Hippocampal formation (tissue), 2 donors: ENCODE results near the gene CFAP58.

Experiments
- DNase-seq, 2 donors: peaks; one replicate each; lab custom pipeline; 2025; lab: John Stamatoyannopoulos, UW

Gene CFAP58

DNA sequence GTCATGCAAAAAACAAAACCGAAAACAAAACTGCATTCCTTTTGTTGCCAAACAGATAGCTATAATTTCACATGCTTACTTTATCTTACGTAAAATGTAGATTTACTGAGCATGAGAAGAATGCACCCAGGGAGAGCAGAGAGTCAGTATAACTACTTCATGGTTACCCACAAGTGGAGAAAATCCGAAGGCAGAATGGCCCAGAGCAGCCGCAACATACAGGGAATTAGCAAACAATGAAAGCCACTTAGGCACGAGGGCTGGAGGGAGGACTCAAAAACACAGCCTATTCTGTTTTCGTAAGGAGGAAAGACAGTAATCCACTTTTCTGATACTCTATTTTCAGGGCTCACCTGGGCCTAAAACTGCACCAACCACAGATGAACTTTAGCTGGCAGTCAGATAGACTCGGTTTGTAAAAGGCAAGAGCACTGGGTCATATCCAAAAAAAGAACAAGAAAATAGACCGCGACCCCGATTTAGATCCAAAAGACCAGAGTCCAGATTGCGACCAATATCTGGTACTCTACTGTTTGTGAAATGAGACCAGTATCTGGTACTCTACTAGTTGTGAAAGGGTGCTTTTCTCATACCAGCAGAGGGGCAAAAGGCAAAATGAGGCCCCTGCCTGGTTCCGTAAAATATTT is 16.7 kb upstream of the CFAP58 start:
- no peak for DNase-seq

DNA sequence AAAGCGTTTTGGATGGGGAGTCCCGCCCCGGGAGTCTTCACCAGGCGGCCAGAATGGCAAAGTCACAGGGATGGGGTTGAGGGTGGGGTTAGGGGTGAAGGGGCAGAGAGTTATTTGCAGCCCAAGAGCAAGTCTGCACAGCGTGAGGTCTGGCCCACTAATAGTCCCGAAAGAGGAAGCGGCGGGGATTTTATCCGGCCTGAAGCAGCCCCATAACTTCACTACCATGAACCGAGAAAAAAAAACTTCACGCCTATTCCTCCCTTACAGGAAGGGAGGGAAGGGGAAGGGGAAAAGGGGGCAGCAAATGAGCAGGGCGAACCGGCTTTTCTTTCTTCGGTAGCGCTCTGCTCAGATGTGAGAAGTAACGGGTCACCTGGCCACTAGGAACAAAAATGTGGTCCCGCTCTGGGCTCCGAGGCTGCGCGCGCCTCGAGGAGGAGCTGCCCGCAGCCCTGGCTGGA is 16.1 kb upstream of the CFAP58 start:
- DNase-seq = no peak

DNA sequence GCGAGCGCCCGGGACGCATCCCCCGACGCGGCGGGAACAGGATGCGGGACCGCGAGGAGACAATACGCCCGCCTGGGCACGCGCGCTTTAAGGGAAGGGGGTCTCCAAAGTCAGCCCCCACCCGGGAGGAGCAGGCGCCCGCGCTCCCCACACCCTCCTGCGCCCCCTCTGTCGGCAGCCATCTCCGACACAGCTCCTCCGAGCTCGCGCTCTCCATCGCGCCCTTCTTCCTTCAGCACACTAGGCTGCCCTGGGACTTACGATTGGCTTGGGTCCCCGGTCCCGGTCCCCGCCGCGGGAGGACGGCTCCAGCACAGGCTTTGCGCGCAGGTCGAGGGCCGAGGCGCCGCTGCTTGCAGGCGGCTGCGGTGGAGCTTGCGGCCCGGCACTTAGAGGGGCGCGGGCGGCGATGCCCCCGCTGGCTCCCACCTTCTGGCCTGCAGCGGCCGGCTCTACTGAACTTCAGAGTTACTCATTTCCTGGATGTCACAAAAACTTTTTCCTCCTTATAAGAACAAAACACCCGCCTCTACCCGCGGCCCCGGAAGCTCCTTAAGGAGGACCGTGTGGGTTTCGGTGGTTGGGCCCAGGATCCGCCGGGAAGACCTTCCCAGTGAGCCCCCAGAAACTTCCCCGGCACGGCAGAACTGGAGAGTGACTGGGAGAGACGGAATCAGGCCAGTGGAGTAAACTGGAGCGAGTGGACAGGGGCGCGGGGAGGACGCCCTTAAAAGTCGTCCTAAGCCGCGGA is 15.5 kb upstream of the CFAP58 start, which contains the start of gene ITPRIP:
Gene ITPRIP, minus strand, starts transcription at position 481 of the 751 bp plus-strand sequence. CDS start 22,414 bp downstream, outside the sequence.
- DNase-seq = peak; percentile 54 to 60

DNA sequence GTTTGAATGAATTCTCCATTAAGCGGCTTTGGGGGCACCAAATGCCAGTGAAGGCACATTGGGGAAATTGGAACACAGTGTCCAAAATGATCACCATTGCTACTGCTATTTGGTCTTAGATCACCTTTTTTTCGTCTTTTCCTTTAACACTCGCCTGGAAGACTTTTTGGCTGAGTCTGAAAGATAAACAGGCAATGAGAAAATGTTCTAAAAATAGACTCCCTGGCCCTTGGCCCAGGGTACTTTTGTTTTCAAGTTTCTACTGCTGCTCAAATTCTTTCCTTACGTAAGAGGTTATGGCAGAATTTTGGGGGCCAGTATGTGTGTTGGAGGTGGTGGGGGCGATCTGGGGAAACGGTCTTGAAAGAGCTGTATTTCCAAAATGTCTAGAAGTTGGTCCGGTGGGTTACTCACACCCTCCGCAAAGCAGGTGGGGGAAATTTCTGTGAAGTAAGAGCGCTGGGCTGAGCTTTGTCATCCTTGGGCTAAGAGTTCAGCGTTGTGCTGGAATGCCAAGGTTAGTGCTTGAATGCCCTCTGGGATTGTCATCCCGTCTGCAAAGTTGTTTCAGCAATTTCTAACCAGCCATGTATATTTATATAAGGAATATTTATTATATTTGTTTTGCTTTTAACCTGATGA is 14.0 kb upstream of the CFAP58 start:
- peak in 1 of 2 donors; percentile 53 for DNase-seq

DNA sequence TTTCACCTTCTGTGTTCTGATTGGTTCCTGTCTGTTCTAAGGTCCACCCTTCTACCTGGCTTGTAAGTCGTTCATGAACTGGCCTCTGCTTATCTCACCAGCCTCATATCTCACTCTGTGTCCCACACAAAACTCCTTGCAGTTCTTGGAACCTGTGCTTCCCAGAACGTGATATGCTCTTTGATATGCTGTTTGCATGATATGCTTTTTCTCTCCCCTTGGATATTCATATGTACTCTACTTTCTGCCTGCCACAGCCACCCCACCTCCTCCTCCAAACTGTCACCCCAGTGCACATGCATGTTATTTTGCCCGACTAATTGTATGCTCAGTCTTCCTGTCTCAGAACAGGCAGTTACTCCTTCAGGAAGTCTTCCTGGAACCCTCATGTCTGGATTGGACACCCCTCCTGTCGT is 13.5 kb upstream of the CFAP58 start:
- DNase-seq = no peak

DNA sequence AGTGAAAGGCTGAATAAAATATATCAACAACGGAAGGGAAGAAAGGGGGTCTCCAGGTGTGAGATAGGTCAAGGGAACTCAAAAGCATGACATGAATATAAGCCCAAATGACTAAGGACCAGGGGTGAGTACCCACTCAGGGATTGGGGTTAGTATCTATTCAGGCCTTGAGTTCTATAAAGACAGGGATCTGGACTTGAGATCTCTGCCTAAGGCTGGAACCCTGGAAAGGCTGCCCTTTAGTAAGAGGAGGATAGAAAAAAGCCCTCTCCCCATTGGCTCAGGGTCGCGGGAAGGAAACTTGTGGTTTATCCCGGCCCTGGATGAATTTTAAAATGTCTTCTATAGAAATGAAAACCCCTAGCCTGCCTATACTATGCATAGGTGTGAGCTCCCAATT is 13.0 kb upstream of the CFAP58 start:
- DNase-seq = no peak

DNA sequence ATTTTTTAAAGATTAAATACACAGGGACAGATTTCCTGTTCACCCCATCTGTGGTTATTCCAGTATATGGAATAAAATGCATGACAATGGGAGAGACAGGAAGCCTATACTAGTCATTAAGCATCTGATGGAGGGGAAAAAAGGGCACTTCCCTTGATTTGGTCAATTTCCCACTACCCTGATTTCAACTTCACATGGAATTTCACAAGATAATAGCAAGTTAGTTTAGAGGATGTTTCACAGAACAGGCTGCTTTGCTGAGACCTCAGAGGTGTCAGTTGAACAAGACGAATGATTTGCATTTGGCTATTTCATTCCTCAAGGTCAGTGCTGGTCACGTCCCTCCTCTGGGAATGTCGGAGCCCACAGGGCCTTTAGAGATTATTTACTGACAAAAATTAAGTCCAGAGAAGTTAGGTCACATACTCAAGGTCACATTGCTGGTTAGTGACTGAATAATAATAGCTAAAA is 10.7 kb upstream of the CFAP58 start:
- no peak for DNase-seq

DNA sequence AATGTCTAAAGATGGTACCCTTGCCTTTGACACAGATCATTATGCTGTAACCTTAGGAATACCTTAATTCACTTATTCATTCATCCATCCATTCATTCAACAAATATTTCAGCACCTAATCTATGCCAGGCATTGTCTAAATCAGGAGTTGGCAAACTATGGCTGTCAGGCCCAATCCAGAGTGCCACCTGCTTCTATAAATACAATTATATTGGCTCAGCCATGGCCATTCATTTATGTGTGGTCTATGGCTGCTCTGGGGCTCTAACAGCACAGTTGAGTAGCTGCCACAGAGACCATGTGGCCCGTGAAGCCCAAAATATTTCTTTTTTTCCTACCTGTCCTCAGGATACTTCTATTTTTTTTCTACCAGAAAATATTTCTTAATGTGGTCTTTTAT is 9.4 kb upstream of the CFAP58 start:
- DNase-seq = no peak

DNA sequence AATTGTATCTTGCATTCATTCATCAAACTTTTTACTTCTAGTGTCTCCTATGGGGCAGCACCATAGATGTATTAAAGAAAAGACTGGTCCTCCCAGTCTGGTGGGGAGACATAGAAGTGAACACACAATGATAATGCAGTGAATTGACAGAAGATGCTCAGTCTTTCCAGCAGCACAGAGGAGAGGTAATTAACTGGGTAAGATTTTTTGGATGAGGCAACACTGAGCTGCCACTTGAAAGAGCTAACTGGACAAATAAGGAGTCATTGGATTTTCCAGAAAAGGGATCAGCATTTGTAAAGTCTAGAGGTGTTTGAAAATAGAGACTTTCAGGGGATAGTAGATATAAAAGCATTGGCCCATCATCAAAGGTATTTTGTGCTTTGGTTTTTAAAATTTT is 8.1 kb upstream of the CFAP58 start:
- DNase-seq = no peak

DNA sequence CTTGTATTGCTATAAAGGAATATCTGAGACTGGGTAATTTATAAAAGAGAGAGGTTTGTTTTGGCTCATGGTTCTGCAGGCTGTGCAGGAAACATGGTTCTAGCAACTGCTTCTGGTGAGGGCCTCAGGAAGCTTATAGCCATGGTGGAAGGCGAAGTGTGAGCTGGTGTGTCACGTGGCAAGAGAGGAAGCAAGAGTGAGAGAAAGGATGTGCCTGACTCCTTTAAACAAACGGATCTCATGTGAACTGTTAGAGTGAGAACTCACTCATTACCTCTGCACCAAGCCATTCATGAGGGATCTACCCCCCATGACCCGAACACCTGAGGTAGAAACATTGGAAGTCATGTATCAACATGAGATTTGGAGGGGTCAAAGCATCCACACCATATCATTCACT is 7.7 kb upstream of the CFAP58 start:
- DNase-seq = no peak

DNA sequence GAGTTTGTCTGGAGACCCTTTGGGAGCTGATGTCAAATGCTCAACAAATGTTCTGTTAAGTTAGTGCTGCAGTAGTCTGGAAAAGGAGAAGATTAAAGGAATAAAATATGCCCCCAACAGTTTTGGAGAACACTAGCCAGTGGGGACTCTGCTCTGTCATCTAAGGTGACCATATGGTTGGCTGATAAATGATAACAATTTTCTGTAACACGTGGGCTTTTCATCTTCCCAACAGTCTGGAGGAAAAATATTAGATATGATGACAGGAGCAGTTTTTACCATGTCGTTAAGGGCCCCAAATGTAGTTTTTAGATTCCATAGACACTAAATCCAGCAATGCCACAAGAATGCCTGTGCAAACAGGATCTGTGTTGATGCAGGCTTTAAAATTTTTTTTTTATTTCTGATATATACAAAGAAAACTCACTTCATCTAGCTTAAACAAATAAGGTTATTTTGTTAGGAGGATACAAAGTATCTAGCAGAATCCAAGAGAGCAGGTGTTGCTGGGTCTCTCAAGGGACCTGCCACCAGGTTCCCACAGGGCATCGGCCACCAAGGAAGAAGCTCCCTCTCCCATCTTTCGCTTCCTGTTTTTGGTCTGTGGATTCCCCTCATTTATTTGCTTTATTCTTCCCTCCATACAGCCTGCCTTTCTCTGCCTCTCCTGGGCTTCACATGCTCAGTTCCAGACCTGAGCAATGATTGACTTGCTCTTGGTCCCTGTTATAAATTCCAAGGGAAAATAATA is 6.2 kb upstream of the CFAP58 start:
- no peak for DNase-seq

DNA sequence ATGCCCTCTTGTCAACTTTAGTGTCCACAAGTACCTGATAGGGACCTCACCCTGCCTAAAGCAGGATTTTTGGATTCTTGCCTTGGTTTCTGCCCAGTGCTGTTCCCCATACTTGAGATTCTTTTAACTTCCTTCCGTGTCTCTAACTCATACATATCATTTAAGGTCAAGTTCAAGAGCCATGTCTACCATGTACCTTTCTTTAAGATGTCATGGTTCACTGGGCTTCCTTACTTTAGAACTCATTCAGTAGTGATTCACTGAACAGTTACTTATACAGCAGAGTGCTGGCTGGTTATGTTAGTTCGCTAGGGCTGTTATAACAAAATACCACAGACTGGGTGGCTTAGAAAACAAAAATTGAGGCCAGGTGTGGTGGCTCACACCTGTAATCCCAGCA is 5.0 kb upstream of the CFAP58 start:
- no peak for DNase-seq

DNA sequence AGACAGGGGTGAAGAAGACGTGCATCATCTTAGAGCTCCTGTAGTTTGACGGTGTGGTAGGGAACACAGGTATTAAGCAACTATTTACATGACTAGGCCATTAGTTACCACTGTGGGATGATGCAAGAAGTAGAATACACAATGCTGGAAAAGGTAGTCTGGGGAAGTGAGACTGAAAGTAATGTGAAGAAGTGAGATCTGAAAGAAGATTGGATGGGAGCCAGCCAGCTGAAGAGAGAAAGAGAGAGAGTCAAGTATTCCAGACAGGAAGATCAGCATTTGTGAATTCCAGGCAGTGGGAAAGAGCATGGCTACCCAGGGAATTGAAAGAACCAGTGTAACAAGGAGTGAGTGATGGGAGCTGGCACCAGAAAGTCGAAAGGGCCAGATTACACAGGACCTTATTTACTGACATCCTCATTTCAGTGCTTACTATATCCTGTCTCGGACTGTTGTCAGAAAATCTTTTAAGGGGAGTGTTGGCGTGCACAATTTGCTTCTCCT is 4.0 kb upstream of the CFAP58 start:
- no peak for DNase-seq

DNA sequence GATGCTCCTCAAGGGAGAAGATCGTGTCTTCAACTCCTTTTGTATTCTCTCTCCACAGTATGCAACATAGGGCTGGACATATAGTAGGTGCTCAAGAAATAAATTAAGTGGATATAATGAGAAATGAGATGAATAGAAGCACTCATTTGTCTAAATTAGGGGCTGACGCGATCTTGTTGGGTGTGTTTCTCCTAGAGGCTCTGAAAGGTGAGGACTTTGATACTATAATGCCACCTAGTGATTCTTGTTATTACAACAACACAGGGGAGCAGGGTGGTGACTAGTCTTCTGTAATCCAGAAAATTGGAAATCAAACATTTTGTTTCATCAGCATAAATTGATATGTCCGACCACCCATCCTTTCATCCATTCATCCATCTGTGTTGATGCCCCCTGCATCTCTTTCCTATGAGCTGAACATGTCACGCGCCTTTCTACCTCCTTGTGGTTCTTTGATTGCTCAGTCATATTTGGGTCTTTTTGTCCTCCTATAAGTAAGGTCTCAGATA is 3.5 kb upstream of the CFAP58 start:
- peak in 1 of 2 donors; percentile 79 for DNase-seq

DNA sequence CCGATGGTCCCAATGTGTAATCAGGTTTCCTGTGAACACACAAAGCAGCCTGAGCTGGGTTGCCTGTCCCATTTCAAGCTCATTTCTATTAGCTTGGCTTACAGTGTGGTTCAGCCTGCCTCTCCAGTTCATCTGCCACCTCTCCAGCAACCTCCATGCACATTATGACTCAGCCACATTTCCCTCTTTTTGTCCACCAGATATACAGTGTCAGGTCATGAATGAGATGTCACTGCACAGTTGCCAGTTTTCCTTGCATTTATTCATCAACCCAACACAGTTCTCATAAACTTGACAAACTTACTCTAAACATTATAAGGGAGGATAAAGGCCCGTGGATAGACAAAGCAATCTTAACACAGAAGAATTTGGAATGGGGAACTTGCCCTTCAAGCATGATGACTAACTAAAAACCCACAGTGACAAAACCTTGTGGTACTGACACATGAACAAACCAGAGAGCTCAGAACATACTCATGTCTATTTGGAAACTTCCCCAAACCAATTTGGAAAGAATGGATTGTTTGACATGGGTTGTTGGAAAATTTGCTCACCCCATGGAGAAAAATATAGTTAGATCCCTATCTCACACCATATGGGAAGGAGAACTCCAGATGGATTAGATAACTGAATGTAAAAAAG is 2.5 kb upstream of the CFAP58 start:
- DNase-seq = no peak

DNA sequence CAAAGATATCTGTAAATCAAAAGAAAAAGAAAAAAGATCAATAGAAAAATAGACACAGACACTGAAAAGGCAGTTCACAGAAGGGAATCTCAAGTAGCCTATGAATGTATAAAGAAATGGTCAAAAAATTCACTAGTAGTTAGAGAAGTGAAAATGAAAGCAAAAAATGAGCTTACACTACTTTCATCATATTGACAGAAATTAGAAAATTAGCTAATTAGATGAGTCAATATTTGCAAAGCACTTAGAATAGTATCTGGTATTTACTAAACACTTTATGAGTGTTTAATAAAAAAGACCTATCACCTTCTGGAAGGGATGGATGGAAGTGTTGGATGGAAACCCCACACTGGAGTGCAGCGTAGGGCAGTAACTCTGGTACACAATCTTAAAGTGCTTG is 1.7 kb upstream of the CFAP58 start:
- no peak for DNase-seq

DNA sequence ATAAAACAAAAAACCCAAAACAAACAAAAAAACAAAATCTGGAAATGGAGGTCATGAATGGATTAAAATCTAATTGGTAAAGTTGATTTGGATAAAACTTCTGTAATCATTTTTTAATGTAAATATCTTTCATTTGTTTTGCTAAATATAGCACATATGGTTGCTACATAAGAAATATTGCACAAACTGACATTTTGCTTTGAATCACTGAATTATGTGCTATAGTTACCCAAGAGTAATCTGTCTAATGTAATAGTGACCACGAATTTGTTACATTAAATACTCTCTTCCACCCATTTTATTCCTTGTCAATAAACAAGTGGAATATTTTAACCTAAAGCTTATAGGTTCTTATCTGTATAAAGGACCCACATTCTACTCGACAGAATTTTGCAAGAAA is 6.2 kb downstream of the CFAP58 start:
- no peak for DNase-seq

DNA sequence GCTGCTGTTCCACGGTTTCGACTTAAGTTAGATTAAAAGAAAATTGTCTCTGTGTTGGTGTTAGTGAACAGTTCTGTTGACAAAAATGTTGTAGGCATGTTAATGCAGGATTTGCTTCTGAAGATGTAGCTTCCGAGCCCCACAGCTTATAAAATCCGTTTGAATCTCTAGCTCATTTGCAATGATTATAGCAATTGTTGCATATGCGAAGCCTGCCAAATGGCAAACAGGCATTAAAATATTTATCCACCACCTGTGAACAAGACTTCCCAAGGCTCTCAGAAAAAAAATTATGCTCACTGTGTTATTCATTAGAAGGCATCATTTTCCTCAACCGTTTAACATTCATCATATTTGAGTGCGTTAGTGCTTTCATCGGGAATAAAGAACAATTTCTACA is 14.3 kb downstream of the CFAP58 start:
- no peak for DNase-seq

DNA sequence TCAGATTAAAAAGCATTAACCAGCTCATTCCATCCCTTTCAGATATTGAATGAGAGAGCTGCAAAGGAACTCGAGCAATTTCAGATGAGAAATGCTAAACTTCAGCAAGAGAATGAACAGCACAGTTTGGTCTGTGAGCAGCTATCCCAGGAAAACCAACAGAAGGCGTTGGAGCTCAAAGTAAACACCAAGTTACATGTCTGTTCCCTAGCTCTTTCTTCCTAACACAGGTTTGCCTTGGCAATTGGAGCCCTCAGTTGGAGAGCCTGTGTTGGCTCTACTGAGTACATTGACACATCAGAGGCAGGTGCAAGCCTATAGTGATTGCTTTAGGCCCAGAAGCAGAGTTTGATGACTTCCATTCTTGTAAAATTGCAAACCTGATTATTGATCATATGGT is 14.7 kb downstream of the CFAP58 start:
- peak in 1 of 2 donors; percentile 12 for DNase-seq

DNA sequence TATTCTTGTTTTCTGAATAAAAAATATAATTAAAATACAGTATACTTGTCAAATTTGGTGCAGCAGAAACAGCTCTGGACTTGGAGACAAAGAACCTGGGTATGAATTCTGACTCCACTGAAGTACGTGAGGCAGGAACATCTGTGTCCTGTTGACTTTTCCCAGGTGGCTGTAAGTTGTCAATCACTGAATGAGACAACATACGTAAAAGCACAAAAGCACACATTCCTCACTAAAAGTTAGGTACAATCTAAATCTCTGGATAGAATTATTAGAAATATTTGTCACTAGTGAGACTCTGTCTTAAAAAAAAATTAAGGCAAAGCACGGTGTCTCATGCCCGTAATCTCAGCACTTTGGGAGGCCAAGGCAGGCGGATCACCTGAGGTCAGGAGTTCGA is 18.1 kb downstream of the CFAP58 start:
- no peak for DNase-seq

DNA sequence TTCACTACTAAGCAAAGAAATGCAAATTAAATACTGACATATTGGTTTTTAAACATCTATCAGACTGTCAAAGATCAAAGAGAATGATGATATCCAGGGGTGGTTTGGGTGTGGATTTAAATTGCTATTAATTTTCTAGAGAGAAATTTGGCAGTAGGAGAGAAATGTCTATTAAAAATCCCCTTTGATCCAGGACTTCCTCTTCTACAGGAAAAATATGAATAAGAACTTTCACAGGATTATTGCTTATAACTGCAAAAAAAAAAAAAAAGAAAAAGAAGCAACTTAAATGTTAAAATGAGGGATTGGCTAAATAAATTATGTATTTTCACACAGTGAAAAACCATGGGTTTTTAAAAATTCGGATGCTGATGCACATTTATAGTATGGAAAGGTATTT is 21.0 kb downstream of the CFAP58 start:
- no peak for DNase-seq
